ENCODE results near the gene RTP4.

DNA sequence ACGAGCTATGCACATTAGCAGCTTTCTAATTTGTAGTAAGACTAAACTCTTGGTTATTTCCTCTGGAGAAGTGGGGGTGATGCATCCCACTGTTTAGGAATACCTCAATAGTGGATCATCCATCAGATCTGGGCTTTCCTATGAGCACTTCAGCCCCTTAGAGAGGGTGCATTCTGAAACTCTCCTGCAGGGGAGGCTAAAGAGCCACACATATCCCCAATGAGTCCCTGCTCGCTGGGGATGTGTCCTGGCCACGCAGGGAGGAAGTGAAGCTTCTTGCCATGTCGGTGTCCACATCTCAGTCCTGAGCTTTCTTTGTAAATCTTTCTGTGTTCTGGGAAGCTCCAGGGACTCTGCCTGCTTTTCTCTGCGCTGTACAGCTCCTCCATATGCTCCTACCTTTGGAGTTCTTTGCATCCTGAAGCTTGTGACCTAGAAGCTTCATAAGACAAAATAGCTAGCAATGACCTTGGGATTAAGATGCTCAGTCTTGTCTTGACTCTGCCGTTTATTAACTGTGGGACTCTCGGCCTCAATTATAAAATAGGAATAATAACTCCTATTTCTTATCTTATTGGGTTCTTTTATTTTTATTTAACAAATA lies 48.4 kb upstream of the RTP4 start:
- TF ChIP-seq, protein P1, sequence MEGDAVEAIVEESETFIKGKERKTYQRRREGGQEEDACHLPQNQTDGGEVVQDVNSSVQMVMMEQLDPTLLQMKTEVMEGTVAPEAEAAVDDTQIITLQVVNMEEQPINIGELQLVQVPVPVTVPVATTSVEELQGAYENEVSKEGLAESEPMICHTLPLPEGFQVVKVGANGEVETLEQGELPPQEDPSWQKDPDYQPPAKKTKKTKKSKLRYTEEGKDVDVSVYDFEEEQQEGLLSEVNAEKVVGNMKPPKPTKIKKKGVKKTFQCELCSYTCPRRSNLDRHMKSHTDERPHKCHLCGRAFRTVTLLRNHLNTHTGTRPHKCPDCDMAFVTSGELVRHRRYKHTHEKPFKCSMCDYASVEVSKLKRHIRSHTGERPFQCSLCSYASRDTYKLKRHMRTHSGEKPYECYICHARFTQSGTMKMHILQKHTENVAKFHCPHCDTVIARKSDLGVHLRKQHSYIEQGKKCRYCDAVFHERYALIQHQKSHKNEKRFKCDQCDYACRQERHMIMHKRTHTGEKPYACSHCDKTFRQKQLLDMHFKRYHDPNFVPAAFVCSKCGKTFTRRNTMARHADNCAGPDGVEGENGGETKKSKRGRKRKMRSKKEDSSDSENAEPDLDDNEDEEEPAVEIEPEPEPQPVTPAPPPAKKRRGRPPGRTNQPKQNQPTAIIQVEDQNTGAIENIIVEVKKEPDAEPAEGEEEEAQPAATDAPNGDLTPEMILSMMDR (optimal IDR thresholded peaks at IDR 0.05 in 1 of 3, IDR thresholded peaks at IDR 0.05 in 1 of 3, conservative IDR thresholded peaks at IDR 0.05 in 1 of 3; ENCODE audit: extremely low read depth in 1 of 3, insufficient read depth in 2 of 3, low read length in 3 of 3) = peak; percentile 76 to 96 (median 87)
- no peak for TF ChIP-seq EZH2 (IDR thresholded peaks at IDR 0.05; ENCODE audit: low read length)

Measured in keratinocyte (primary cell).